HPDE6-E6E7 (cell line): Measurements from ENCODE around the gene JAM3.
"Not testable (repeated sequence)": the region's sequence is repeated elsewhere in the genome, so short reads cannot be mapped to it uniquely, and the experiment has no call there.

Source experiments
- DNase-seq: peaks from one replicate; pipeline ENCODE4 v3.0.0; 2011; ENCODE audit warnings: missing footprints; ENCODE audit errors: extremely low spot score

The JAM3 gene

DNA sequence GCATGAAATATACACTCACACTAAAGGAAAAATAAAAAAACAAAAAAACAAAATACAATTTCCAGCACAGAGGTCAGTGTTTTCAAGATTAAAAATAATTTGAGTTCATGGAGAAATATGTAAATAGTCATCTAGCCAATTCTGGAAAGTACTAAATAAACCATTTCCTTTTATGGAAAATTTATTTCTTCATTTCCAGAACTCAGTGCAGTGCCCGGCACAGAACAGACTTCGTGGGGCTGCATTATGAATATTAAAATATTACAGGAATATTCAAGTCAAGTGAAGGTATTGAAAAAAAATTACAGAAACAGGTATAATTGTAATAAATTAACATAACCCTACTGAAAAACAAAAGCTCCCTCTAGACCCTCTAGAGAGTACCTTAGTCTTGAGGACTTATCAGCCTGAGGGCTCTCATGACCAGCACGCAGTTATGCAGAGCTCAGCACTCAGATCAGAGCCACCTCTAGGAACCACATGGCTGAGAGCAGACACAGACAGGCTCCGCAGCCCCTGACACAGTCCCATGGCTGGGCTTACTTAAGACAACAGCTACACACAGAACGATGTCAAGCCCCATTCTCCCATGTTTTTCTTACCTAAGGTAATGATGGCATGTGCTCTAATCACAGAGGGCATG, 109.3 kb downstream of the JAM3 start:
- no peak for DNase-seq

DNA sequence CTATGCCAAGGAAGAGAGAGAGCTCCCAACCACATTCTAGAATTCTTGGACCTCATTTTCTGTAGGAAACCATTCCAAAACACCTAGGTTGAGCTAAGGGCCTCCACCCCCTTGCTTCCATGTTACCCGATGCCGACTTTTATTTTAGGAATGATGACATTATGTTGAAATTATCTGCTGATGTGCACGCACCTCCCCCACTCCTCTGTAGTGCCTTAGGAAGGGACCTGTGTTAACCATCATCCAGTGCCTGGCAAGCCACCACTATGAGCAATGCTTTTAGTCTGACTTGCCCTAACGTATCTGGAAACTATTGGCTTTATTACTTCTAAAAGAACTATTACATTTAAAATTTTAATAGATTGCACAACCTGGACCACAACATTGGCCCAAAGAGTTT, 112.8 kb downstream of the JAM3 start:
- DNase-seq: no peak

- not testable (repeated sequence) for DNase-seq
Observed at GRCh38 chr11:134188092-134188491, 119.2 kb downstream of the JAM3 start.

- no peak for DNase-seq
Observed at GRCh38 chr11:134196756-134197155, 127.9 kb downstream of the JAM3 start.

GRCh38 chr11:134199531-134199930, 130.7 kb downstream of the JAM3 start:
- DNase-seq: no peak

- no peak for DNase-seq
Observed at GRCh38 chr11:134200688-134201087, 131.8 kb downstream of the JAM3 start.
